OCI-LY7 (cell line): ENCODE results near the gene ARF6. TPM values are rescaled to one million over a fixed set of nuclear protein-coding genes. Genes with fewer than 3 reads are reported as not detected.

Experiments
- BruUV-seq: library from RNA; stranded (reverse); fragments of 400-500 nt; replicated peaks from 2 replicates; lab custom pipeline; 2021; lab: Mats Ljungman, UMichigan
- CTCF ChIA-PET: fragments of 300-600 bp; sonication (Branson Sonifier 250); formaldehyde crosslinking; loops from one replicate; lab custom pipeline; 2022; ENCODE audit warnings: antibody characterized with exemption; ENCODE audit not compliant: unreplicated experiment; lab: Charles Lee
- POLR2A ChIA-PET: fragments of 300-600 bp; sonication (Branson Sonifier 250); formaldehyde crosslinking; loops from one replicate; lab custom pipeline; 2022; ENCODE audit warnings: antibody characterized with exemption; lab: Charles Lee
- DNase-seq: peaks from one replicate; pipeline ENCODE4 v3.0.0-alpha.2; 2015; ENCODE audit warnings: low spot score
- H2AFZ ChIP-seq: fragments of 200-600 bp; sonication (generic), shearing (Covaris generic); 2 replicates; pipeline ENCODE4 v1.6.1; 2014; ENCODE audit warnings: mild to moderate bottlenecking, antibody characterized with exemption, low read length, moderate library complexity
- H3K27ac ChIP-seq: fragments of 200-600 bp; sonication (generic); 2 replicates; pipeline ENCODE4 v1.5.1; 2014; ENCODE audit warnings: mixed run types, low read depth, mild to moderate bottlenecking, moderate library complexity, low read length, inconsistent platforms; ENCODE audit not compliant: poor library complexity, severe bottlenecking
- H3K36me3 ChIP-seq: fragments of 200-600 bp; sonication (generic); 2 replicates; pipeline ENCODE4 v1.6.1; 2014; ENCODE audit warnings: mild to moderate bottlenecking, antibody characterized with exemption, low read length, moderate library complexity, mixed read lengths; ENCODE audit not compliant: insufficient read depth
- H3K4me1 ChIP-seq: fragments of 200-600 bp; sonication (generic); 2 replicates; pipeline ENCODE4 v1.5.1; 2014; ENCODE audit warnings: mild to moderate bottlenecking, low read length; ENCODE audit not compliant: insufficient read depth, poor library complexity, severe bottlenecking
- H3K4me2 ChIP-seq: fragments of 200-600 bp; sonication (generic); 2 replicates; pipeline ENCODE4 v1.6.1; 2014; ENCODE audit warnings: mild to moderate bottlenecking, low read length
- H3K4me3 ChIP-seq: fragments of 200-600 bp; sonication (generic); 2 replicates; pipeline ENCODE4 v1.5.1; 2014; ENCODE audit warnings: mild to moderate bottlenecking, low read depth, low read length; ENCODE audit not compliant: poor library complexity, severe bottlenecking
- H3K79me2 ChIP-seq: fragments of 200-600 bp; sonication (generic); 2 replicates; pipeline ENCODE4 v1.6.1; 2016; ENCODE audit warnings: low read depth, mild to moderate bottlenecking, low read length, moderate library complexity, mixed read lengths; ENCODE audit not compliant: insufficient read depth
- H3K9me2 ChIP-seq: fragments of 200-600 bp; sonication (generic); 2 replicates; pipeline ENCODE4 v1.6.1; 2016; ENCODE audit warnings: mild to moderate bottlenecking, low read length, mixed read lengths; ENCODE audit not compliant: insufficient read depth
- H3K9me3 ChIP-seq: fragments of 200-600 bp; sonication (generic); 2 replicates; pipeline ENCODE4 v1.6.1; 2014; ENCODE audit warnings: mild to moderate bottlenecking, mixed run types, low read length, mixed read lengths
- H4K20me1 ChIP-seq: fragments of 200-600 bp; sonication (generic); 2 replicates; pipeline ENCODE4 v1.6.1; 2014; ENCODE audit warnings: mild to moderate bottlenecking, antibody characterized with exemption, low read length, moderate library complexity, mixed read lengths; ENCODE audit not compliant: insufficient read depth
- EZH2phosphoT487 ChIP-seq: fragments of 200-600 bp; sonication (generic); IDR thresholded peaks from 2 replicates; pipeline ENCODE4 v1.6.1; 2018; ENCODE audit warnings: low read depth, borderline replicate concordance, mild to moderate bottlenecking, mixed run types, antibody characterized with exemption, low read length, moderate library complexity, mixed read lengths
- intact Hi-C: fragments of 100-400 bp; cut with micrococcal nuclease; formaldehyde crosslinking; loops from one replicate; pipeline ENCODE4 v1.10.0; 2022; ENCODE audit not compliant: unreplicated experiment
- total RNA-seq, 2 experiments: library from RNA; depleted of rRNA in 1 of 2; stranded (reverse); fragments of >200 nt in 1 of 2; shearing (Covaris generic) in 1 of 2; gene quantifications; 2 replicates each; pipeline ENCODE4 v1.2.3, GENCODE V29; 2014 to 2022
- TF ChIP-seq, protein P1 (sequence below): fragments of 200-600 bp; sonication (generic); conservative IDR thresholded peaks from 2 replicates; pipeline ENCODE4 v1.5.1; 2014; ENCODE audit warnings: mild to moderate bottlenecking, antibody characterized with exemption, low read length, moderate library complexity, mixed read lengths

Gene ARF6
- total RNA-seq, 2 experiments from 2014 or later: 47.6 to 69.1 TPM

DNA sequence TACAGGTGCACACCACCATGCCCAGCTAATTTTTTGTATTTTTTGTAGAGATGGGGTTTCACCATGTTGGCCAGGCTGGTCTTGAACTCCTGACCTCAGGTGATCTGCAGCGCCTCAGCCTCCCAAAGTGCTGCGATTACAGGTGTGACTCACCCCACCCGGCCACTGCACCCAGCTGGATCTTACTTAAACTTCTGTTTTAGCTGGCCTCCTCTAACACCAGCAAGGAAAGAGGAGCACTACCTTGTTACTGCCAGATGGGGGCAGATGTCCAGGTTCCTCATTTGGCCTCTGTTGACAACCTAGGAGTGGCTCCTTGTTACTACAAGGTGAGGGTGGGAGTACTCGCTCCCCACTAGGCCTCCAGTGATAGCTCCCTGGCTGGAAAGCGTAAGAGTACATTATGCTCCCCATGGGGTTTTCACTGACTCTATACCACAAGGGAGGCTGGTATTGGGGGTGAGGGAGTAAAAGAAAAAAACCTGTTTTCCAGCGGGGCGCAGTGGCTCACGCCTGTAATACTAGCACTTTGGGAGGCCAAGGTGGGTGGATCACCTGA lies 13.2 kb upstream of the ARF6 start:
- peak overlapping the region; percentile 50 for H3K4me2 ChIP-seq
- no peaks in the 10 kb centered on the region for H3K79me2 ChIP-seq
- ChIA-PET POLR2A (interaction anchor here (0.6 to 2.4 kb wide), 13 partner anchors 9 to 219 kb away, joined by 3 to 9 read pairs (median 5); no protein-coding TSS in a partner anchor), CTCF (interaction anchor here (0.6 to 2.0 kb wide), 8 partner anchors 9 to 182 kb away, joined by 3 to 11 read pairs (median 4); no protein-coding TSS in a partner anchor)
- intact Hi-C loops: loop anchor here (1.0 kb wide), 1 partner anchor 226 kb away; no protein-coding TSS in a partner anchor
- DNase-seq: peak; percentile 90
- peaks cover 25% of the 10 kb centered on the region for H3K4me1 ChIP-seq
- no peaks in the 10 kb centered on the region for H3K9me3 ChIP-seq
- H2AFZ ChIP-seq: peak overlapping the region; percentile 82; the same call in 1 of the 2 replicates
- peak overlapping the region; percentile 56 for H3K27ac ChIP-seq
- no peaks in the 10 kb centered on the region for H3K9me2 ChIP-seq
- H3K36me3 ChIP-seq: no peaks in the 10 kb centered on the region
- no TSS peak for BruUV-seq
- no peaks in the 10 kb centered on the region for H4K20me1 ChIP-seq
- TF ChIP-seq, protein P1, sequence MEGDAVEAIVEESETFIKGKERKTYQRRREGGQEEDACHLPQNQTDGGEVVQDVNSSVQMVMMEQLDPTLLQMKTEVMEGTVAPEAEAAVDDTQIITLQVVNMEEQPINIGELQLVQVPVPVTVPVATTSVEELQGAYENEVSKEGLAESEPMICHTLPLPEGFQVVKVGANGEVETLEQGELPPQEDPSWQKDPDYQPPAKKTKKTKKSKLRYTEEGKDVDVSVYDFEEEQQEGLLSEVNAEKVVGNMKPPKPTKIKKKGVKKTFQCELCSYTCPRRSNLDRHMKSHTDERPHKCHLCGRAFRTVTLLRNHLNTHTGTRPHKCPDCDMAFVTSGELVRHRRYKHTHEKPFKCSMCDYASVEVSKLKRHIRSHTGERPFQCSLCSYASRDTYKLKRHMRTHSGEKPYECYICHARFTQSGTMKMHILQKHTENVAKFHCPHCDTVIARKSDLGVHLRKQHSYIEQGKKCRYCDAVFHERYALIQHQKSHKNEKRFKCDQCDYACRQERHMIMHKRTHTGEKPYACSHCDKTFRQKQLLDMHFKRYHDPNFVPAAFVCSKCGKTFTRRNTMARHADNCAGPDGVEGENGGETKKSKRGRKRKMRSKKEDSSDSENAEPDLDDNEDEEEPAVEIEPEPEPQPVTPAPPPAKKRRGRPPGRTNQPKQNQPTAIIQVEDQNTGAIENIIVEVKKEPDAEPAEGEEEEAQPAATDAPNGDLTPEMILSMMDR: peak; percentile 83
- no peak for TF ChIP-seq EZH2phosphoT487
- peak overlapping the region; percentile 13 for H3K4me3 ChIP-seq

DNA sequence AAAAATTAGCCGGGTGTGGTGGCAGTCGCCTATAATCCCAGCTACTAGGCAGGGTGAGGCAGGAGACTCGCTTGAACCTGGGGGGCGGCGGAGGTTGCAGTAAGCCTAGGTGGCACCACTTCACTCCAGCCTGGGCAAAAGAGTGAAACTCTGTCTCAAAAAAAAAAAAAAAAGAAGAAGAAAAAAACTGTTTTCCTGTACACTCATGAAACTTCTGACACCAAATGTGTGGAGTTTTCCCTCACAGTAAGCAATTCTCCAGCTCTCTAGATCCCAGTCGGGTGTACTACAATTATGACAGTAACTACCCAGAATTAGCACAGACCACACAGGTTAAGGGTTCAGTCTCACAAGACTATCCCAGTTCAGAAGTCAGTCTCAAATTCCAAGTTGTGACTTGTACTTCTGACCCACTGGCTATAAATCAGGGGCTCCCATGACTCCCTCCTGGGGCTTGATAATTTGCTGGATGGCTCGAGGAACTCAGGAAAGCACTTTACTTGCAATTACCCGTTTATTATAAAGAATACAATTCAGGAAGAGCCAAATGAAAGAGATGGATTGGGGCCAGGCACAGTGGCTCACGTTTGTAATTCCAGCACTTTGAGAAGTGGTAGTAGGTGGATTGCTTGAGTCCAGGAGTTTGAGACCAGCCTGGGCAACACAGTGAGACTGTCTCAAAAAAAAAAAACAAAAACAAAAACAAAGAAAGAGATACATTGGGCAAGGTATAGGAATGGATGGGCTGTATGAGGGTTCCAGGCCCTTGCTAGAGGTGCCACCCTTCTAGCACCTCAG lies 12.4 kb upstream of the ARF6 start:
- POLR2A ChIA-PET: interaction anchor here (0.6 to 2.4 kb wide), 17 partner anchors 10 to 259 kb away, joined by 3 to 13 read pairs (median 4); no protein-coding TSS in a partner anchor
- intact Hi-C loops: no loop called here
- peak overlapping the region; percentile 50 for H3K4me2 ChIP-seq
- H2AFZ ChIP-seq: peak overlapping the region; percentile 82; the same call in 1 of the 2 replicates
- DNase-seq: peak; percentile 58
- peak overlapping the region; percentile 56 for H3K27ac ChIP-seq
- H3K4me3 ChIP-seq: peak overlapping the region; percentile 13
- no peaks in the 10 kb centered on the region for H4K20me1 ChIP-seq
- H3K4me1 ChIP-seq: peaks cover 25% of the 10 kb centered on the region
- BruUV-seq: no TSS peak
- TF ChIP-seq, protein P1: peak; percentile 16; the same call in 1 of the 2 replicates
- no peak for TF ChIP-seq EZH2phosphoT487
- no peaks in the 10 kb centered on the region for H3K9me2 ChIP-seq
- no peaks in the 10 kb centered on the region for H3K9me3 ChIP-seq
- CTCF ChIA-PET: interaction anchor here (0.6 to 2.0 kb wide), 8 partner anchors 10 to 181 kb away, joined by 3 to 11 read pairs (median 4); no protein-coding TSS in a partner anchor
- H3K79me2 ChIP-seq: no peaks in the 10 kb centered on the region
- H3K36me3 ChIP-seq: no peaks in the 10 kb centered on the region
